ENCODE data around the gene MPZ. TPM values are rescaled to one million over a fixed set of nuclear protein-coding genes. Genes with fewer than 3 reads are reported as not detected.

Gene MPZ
- total RNA-seq, 1 donor from 2014 or later: 51.3 TPM

DNA sequence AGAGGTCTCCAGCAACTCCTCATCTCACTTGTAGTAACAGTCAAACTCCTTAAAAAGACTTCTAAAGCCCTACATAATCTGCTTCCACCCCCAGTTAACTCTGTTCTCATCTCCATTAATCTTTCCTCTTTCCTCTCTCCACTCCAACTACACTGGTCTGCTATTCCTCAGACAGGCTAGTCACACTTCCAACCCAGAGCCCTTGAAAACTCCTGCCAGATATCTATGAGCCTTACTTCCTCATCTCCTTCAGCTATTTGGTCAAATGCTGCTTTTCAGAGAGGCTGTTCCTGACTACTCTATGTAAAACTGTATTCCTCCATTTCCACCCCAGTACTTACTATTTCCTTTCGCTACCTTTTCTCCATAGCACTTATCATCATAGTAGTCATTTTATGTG, 26.8 kb downstream of the MPZ start:
- Mint-ChIP-seq H3K4me1 (no peaks in the 10 kb centered on the region), H3K9me3 (peaks cover 3% of the 10 kb centered on the region), H3K27me3 (ENCODE audit: low read depth) (peaks cover 61% of the 10 kb centered on the region), H3K4me3 (no peak overlapping the region), H3K36me3 (ENCODE audit: low read depth) (peaks cover 6% of the 10 kb centered on the region), H3K27ac (ENCODE audit: unreplicated experiment) (no peak overlapping the region)
- no peak for DNase-seq (ENCODE audit: low read depth, low spot score)
- TF ChIP-seq, protein P1, sequence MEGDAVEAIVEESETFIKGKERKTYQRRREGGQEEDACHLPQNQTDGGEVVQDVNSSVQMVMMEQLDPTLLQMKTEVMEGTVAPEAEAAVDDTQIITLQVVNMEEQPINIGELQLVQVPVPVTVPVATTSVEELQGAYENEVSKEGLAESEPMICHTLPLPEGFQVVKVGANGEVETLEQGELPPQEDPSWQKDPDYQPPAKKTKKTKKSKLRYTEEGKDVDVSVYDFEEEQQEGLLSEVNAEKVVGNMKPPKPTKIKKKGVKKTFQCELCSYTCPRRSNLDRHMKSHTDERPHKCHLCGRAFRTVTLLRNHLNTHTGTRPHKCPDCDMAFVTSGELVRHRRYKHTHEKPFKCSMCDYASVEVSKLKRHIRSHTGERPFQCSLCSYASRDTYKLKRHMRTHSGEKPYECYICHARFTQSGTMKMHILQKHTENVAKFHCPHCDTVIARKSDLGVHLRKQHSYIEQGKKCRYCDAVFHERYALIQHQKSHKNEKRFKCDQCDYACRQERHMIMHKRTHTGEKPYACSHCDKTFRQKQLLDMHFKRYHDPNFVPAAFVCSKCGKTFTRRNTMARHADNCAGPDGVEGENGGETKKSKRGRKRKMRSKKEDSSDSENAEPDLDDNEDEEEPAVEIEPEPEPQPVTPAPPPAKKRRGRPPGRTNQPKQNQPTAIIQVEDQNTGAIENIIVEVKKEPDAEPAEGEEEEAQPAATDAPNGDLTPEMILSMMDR (conservative IDR thresholded peaks at IDR 0.05): no peak

DNA sequence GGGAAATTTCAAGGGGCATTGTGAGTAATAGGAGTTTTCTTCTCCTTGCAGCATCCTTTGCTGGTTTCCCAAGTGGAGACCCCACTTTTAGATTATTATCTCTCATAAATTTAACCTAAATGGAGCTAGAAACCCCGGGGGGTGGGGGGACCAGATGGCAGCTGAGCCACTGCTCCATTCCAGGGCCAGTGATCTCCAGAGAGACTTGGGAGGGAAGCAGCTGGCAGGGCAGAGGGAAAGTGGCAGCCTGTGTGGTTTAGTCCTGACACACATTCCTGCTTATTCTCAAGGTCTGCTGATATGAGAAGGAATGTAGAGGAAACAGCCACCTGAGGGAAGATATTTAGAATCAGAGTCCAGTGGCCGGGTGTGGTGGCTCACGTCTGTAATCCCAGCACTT, 34.9 kb downstream of the MPZ start:
- H3K4me1 Mint-ChIP-seq: no peaks in the 10 kb centered on the region
- H3K9me3 Mint-ChIP-seq: no peaks in the 10 kb centered on the region
- peaks cover 45% of the 10 kb centered on the region for H3K27me3 Mint-ChIP-seq (ENCODE audit: low read depth)
- H3K27ac Mint-ChIP-seq (ENCODE audit: unreplicated experiment): no peak overlapping the region
- no peak overlapping the region for H3K4me3 Mint-ChIP-seq
- no peaks in the 10 kb centered on the region for H3K36me3 Mint-ChIP-seq (ENCODE audit: low read depth)
- no peak for DNase-seq (ENCODE audit: low read depth, low spot score)
- TF ChIP-seq, protein P1 (conservative IDR thresholded peaks at IDR 0.05): no peak

DNA sequence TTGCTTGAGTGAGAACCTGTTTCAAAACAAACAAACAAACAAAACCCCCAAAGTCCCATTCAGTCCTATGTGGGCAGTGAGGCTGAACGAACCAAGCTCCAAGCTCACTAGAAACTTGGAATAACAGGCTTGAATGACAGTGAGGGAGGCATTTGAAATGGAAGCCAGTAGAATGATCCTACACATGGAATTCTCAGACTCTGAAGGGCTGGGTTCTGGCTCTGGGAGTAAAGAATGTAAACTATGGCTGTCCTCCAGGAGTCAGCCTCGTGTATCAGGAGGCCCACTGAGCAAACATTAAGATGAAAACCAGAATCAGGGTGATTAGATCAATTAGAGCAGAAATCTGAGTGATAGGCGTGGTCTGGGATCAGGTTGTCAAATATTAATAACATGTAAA, 36.4 kb downstream of the MPZ start:
- Mint-ChIP-seq H3K4me1 (no peaks in the 10 kb centered on the region), H3K27me3 (ENCODE audit: low read depth) (peaks cover 35% of the 10 kb centered on the region), H3K4me3 (no peak overlapping the region), H3K27ac (ENCODE audit: unreplicated experiment) (no peak overlapping the region), H3K9me3 (no peaks in the 10 kb centered on the region), H3K36me3 (ENCODE audit: low read depth) (no peaks in the 10 kb centered on the region)
- no peak for DNase-seq (ENCODE audit: low read depth, low spot score)
- TF ChIP-seq, protein P1 (conservative IDR thresholded peaks at IDR 0.05): no peak

DNA sequence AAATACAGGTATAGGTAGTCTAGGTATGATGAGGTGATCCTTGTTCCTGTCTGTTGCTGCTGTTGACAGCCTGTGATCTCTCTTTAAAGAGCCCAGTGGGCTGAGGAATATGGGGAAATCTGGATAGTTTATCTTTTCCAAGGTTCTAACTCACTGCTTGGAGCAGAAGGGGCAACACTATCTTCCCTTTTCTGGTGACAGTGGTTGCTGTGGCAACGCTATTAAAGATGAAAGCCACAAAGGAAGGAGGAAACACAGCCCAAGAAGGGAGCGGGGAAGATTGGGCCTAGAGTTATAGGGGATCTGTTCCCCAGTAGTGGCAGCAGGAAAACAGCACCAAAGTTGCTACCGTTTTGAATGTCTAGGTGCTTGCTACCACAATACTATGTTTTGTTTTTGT, 42.4 kb downstream of the MPZ start:
- DNase-seq (ENCODE audit: low read depth, low spot score): no peak
- TF ChIP-seq, protein P1 (conservative IDR thresholded peaks at IDR 0.05): no peak
- Mint-ChIP-seq H3K4me3 (no peak overlapping the region), H3K27ac (ENCODE audit: unreplicated experiment) (no peak overlapping the region), H3K27me3 (ENCODE audit: low read depth) (peaks cover 20% of the 10 kb centered on the region), H3K9me3 (no peaks in the 10 kb centered on the region), H3K4me1 (peaks cover 4% of the 10 kb centered on the region), H3K36me3 (ENCODE audit: low read depth) (no peaks in the 10 kb centered on the region)

DNA sequence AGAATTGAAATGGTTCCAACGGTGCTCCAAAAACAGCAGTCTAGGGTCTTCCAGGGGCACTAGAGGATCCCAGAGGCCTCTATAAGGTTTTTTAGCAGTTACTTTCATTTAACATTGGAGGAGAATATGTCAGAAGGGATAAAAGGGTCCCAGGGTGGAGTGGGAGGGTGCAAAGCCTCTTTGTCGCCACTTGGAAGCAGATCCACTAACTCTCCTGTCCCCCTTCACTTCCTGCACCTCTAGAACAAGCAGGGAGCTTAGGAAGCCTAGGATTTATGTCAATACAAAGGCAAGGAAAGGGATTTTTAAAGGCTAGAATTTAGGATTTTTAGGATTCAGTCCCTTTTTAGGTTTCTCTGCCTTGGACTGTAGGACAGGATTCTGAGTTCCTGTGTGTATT, 42.9 kb downstream of the MPZ start:
- Mint-ChIP-seq H3K4me3 (no peak overlapping the region), H3K27me3 (ENCODE audit: low read depth) (peaks cover 23% of the 10 kb centered on the region), H3K9me3 (no peaks in the 10 kb centered on the region), H3K4me1 (peaks cover 4% of the 10 kb centered on the region), H3K36me3 (ENCODE audit: low read depth) (no peaks in the 10 kb centered on the region), H3K27ac (ENCODE audit: unreplicated experiment) (no peak overlapping the region)
- TF ChIP-seq, protein P1 (conservative IDR thresholded peaks at IDR 0.05): no peak
- DNase-seq (ENCODE audit: low read depth, low spot score): no peak

DNA sequence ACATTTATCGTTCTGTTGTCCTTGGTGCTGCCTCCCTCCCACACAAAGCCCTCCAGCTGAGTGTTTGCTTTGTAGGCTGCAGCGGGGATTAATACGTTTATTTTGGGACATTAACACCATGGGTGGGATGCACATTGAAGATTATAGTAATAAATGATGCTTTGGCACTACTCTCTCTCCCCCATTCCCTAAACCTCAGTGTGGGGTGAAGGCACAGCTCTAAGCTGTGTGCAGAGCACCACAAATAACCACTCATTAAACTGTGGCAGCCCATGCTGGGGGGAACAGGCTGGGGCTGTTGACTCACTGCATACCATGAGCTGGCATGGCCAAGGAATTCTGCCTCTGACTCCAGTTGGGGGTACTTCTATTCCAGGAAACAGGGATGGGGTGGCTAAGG, 43.6 kb downstream of the MPZ start:
- no peak for DNase-seq (ENCODE audit: low read depth, low spot score)
- H3K36me3 Mint-ChIP-seq (ENCODE audit: low read depth): no peaks in the 10 kb centered on the region
- H3K9me3 Mint-ChIP-seq: no peaks in the 10 kb centered on the region
- TF ChIP-seq, protein P1 (conservative IDR thresholded peaks at IDR 0.05): no peak
- H3K27me3 Mint-ChIP-seq (ENCODE audit: low read depth): peaks cover 29% of the 10 kb centered on the region
- no peak overlapping the region for H3K4me3 Mint-ChIP-seq
- no peak overlapping the region for H3K27ac Mint-ChIP-seq (ENCODE audit: unreplicated experiment)
- peaks cover 7% of the 10 kb centered on the region for H3K4me1 Mint-ChIP-seq

Data from neural crest cell (in vitro differentiated cells).